Duodenal mucosa (tissue), 2 donors: ENCODE results near the gene RGS9BP.
"Not testable (repeated sequence)": the region's sequence is repeated elsewhere in the genome, so short reads cannot be mapped to it uniquely, and the experiment has no call there.

Source experiments
- H3K27ac ChIP-seq: one replicate; pipeline ENCODE4 v1.7.0; 2013; ENCODE audit warnings: low read depth, low read length
- H3K27me3 ChIP-seq, 2 donors: one replicate each; pipeline ENCODE4 v1.7.0; 2013; ENCODE audit warnings: low read length in 2 of 2, control low read depth in 1 of 2; ENCODE audit not compliant: insufficient read depth in 2 of 2, control insufficient read depth in 1 of 2
- H3K36me3 ChIP-seq, 2 donors: one replicate each; pipeline ENCODE4 v1.7.0; 2013; ENCODE audit warnings: low read length in 2 of 2, control low read depth in 1 of 2; ENCODE audit not compliant: insufficient read depth in 2 of 2, control insufficient read depth in 1 of 2
- H3K4me1 ChIP-seq, 2 donors: one replicate each; pipeline ENCODE4 v1.7.0; 2013; ENCODE audit warnings: low read length in 2 of 2, control low read depth in 1 of 2; ENCODE audit not compliant: insufficient read depth in 2 of 2, control insufficient read depth in 1 of 2
- H3K4me3 ChIP-seq, 2 donors: one replicate each; pipeline ENCODE4 v1.7.0; 2013; ENCODE audit warnings: low read length in 2 of 2, low read depth in 1 of 2
- H3K9ac ChIP-seq, 2 donors: one replicate each; pipeline ENCODE4 v1.7.0; 2013; ENCODE audit warnings: low read length in 2 of 2, low read depth in 1 of 2
- H3K9me3 ChIP-seq, 2 donors: one replicate each; pipeline ENCODE4 v1.7.0; 2013; ENCODE audit warnings: low read length in 2 of 2, control low read depth in 1 of 2; ENCODE audit not compliant: control insufficient read depth in 1 of 2

Gene RGS9BP

GRCh38 chr19:32693151-32694108 is 17.8 kb downstream of the RGS9BP start:
- not testable (repeated sequence) for H3K36me3 ChIP-seq, H3K9me3 ChIP-seq, H3K27ac ChIP-seq, H3K27me3 ChIP-seq
- Histone ChIP-seq H3K9ac (peak overlapping the region; percentile 87 to 92), H3K4me3 (peak overlapping the region; percentile 88 to 89), H3K4me1 (peaks cover 18 to 33% of the 10 kb centered on the region in 2 donors)

GRCh38 chr19:32694316-32694715 is 18.7 kb downstream of the RGS9BP start:
- Histone ChIP-seq H3K4me3 (peak overlapping the region; percentile 40 to 88), H3K4me1 (peaks cover 18 to 33% of the 10 kb centered on the region in 2 donors)
- not testable (repeated sequence) for H3K27ac ChIP-seq, H3K36me3 ChIP-seq, H3K9me3 ChIP-seq, H3K27me3 ChIP-seq, H3K9ac ChIP-seq

GRCh38 chr19:32694851-32695250 is 19.2 kb downstream of the RGS9BP start:
- not testable (repeated sequence) for H3K36me3 ChIP-seq, H3K9me3 ChIP-seq, H3K27me3 ChIP-seq, H3K9ac ChIP-seq, H3K27ac ChIP-seq
- Histone ChIP-seq H3K4me3 (peak overlapping the region; percentile 40 to 88), H3K4me1 (peaks cover 18 to 33% of the 10 kb centered on the region in 2 donors)

- peaks cover 2 to 11% of the 10 kb centered on the region in 2 donors for H3K36me3 ChIP-seq
- not testable (repeated sequence) for H3K9me3 ChIP-seq, H3K4me3 ChIP-seq, H3K27me3 ChIP-seq, H3K27ac ChIP-seq, H3K9ac ChIP-seq
- H3K4me1 ChIP-seq, result peaks cover 18 to 33% of the 10 kb centered on the region in 2 donors
Measured at GRCh38 chr19:32695506-32695905, 19.9 kb downstream of the RGS9BP start.

DNA sequence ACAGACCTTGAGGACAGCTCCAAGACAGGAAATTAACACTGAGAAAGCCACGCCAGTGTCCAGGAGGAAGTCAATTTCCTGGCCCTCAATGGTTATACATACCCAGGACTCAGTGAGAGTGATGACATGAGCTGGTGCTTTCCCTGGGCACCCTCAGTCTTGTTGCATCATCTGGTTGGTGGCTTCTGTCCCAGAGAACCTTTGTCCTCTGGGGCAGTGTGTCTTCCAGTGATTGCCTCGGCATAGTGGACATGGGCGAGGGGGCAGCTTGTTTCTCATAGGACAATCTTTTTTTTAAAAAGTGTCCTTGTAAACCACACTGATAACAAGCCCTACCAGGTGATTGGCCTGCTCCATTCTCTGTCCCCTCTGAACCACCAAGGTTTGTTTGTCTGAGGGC is 21.1 kb downstream of the RGS9BP start:
- not testable (repeated sequence) for H3K9ac ChIP-seq, H3K27me3 ChIP-seq, H3K27ac ChIP-seq, H3K4me3 ChIP-seq, H3K9me3 ChIP-seq
- peaks cover 2 to 11% of the 10 kb centered on the region in 2 donors for H3K36me3 ChIP-seq
- H3K4me1 ChIP-seq, result peaks cover 9 to 25% of the 10 kb centered on the region in 2 donors

GRCh38 chr19:32700129-32700528 is 24.5 kb downstream of the RGS9BP start:
- H3K27ac ChIP-seq, H3K9ac ChIP-seq, H3K9me3 ChIP-seq, H3K27me3 ChIP-seq, H3K4me3 ChIP-seq: not testable (repeated sequence)
- Histone ChIP-seq H3K36me3 (peaks cover 2 to 16% of the 10 kb centered on the region in 2 donors), H3K4me1 (peaks cover 0 to 24% of the 10 kb centered on the region in 2 donors)

- H3K36me3 ChIP-seq, result peaks cover 0 to 21% of the 10 kb centered on the region in 2 donors
- no peak overlapping the region for H3K27ac ChIP-seq
- no peak overlapping the region for H3K9ac ChIP-seq
- H3K27me3 ChIP-seq, result no peaks in the 10 kb centered on the region
- H3K4me3 ChIP-seq, result no peak overlapping the region
- H3K4me1 ChIP-seq, result peaks cover 2 to 13% of the 10 kb centered on the region in 2 donors
- H3K9me3 ChIP-seq, result no peaks in the 10 kb centered on the region
Measured at GRCh38 chr19:32702010-32702409, 26.4 kb downstream of the RGS9BP start.

DNA sequence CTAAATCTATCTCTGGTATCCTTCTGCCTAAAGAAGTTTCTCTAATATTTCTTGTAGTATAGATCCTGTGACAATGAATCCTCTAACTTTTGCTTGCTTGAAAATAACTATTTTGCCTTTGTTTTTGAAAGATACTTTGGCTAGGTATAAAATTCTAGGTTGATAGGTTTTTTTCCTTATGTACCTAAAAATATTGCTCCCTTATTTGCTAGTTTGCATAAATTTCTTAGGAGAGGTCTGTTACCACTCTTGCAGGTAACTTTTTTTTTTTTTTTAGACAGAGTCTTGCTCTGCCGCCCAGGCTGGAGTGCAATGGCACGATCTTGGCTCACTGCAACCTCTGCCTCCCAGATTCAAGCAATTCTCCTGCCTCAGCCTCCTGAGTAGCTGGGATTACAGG is 28.4 kb downstream of the RGS9BP start:
- H3K4me1 ChIP-seq, result peaks cover 4 to 13% of the 10 kb centered on the region in 2 donors
- not testable (repeated sequence) for H3K9ac ChIP-seq, H3K4me3 ChIP-seq, H3K9me3 ChIP-seq, H3K27ac ChIP-seq, H3K27me3 ChIP-seq
- peaks cover 0 to 21% of the 10 kb centered on the region in 2 donors for H3K36me3 ChIP-seq

GRCh38 chr19:32708457-32708856 is 32.8 kb downstream of the RGS9BP start:
- Histone ChIP-seq H3K9ac (no peak overlapping the region), H3K9me3 (no peaks in the 10 kb centered on the region), H3K27me3 (no peaks in the 10 kb centered on the region), H3K27ac (no peak overlapping the region), H3K4me1 (peaks cover 3 to 4% of the 10 kb centered on the region in 2 donors), H3K36me3 (peaks cover 5 to 33% of the 10 kb centered on the region in 2 donors), H3K4me3 (no peak overlapping the region)

- peaks cover 5 to 37% of the 10 kb centered on the region in 2 donors for H3K36me3 ChIP-seq
- no peak overlapping the region for H3K27ac ChIP-seq
- H3K4me3 ChIP-seq, result no peak overlapping the region
- H3K9ac ChIP-seq, result no peak overlapping the region
- no peaks in the 10 kb centered on the region for H3K9me3 ChIP-seq
- no peaks in the 10 kb centered on the region for H3K27me3 ChIP-seq
- H3K4me1 ChIP-seq, result peaks cover 3 to 4% of the 10 kb centered on the region in 2 donors
Measured at GRCh38 chr19:32709032-32709431, 33.4 kb downstream of the RGS9BP start.
